Skin of body (tissue), 2 donors: ENCODE results near the gene LHPP. TPM values are rescaled to one million over a fixed set of nuclear protein-coding genes. Genes with fewer than 3 reads are reported as not detected.

Source experiments
- DNase-seq: peaks from one replicate; lab custom pipeline; 2025; lab: John Stamatoyannopoulos, UW
- total RNA-seq: library from RNA; depleted of rRNA; stranded (reverse); fragments of >200 nt; gene quantifications from one replicate; pipeline ENCODE4 v1.2.3, GENCODE V29; 2014

LHPP gene
- total RNA-seq, 1 donor from 2014 or later: 7.7 TPM

GRCh38 chr10:124592101-124592500 is 130.5 kb downstream of the LHPP start:
- no peak for DNase-seq

DNA sequence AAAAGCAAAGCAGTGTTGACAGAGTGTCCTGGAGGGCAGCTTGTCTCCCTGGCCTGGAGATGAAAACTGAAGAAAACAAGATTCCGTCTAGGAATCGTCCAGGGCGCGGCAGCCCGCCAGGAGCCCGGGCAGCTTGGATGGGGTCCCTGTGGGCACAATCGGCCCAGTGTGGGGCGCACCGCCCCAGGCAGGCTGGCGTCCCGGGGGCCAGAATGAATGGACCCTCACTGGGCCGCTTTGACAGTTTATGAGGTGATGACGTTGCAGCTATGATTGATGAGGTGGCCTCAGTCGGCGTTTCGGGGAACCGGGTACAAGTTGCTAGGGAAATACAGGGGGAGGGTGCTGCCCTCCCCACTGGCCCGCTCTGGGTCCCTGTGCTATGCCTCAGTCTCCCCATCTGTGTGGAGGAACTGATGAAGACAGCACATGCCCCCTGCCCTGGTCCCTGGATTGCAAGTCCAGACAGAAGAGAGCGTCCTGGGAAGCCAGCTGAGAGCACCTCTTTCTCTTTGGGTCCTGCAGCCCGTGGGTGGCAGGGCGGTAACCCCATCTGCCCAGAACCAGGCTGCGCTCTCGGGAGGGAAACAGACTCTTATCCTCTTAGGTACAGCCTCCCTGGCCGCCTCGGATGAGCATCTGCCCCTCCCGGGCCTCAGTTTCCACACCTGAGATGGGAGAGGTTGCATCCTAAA is 131.3 kb downstream of the LHPP start:
- DNase-seq: no peak

- no peak for DNase-seq
These were observed 131.9 kb downstream of the LHPP start for GRCh38 chr10:124593431-124593985.

GRCh38 chr10:124594240-124594639 is 132.6 kb downstream of the LHPP start:
- DNase-seq: no peak

DNA sequence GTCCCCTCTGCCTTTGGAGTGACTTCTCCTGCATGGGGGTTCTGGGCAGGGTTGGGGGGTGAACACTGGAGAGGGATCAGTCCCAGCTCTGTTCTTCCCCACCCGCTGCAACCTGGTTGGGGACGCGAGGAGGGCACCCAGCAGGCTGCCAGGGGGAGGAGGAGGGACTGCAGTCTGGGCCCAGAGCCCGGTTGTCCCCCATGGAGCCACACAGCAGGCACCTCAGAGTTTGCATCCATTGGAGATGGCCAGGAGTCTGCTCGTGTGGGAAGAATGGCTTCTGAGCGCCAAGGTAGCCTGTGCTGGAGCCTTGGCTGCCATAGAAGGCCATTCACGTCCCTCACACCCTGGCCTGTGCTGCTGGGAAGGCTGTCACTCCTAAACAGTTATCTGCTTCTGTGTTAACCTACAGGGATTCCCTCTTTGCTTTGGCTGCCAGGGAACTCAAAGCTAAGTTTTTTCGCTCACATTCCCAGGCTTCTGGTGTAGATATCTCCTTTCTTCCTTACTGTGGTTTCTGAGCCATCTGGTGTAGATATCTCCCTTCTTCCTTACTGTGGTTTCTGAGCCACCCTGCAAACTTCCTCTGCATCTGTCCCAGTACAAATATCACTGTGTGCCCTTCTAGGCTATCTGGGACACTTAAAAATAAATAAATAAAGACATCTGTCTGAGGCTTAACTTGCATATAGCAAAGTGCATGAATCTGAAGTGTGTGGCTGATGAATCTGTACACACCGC is 133.7 kb downstream of the LHPP start:
- DNase-seq: no peak

DNA sequence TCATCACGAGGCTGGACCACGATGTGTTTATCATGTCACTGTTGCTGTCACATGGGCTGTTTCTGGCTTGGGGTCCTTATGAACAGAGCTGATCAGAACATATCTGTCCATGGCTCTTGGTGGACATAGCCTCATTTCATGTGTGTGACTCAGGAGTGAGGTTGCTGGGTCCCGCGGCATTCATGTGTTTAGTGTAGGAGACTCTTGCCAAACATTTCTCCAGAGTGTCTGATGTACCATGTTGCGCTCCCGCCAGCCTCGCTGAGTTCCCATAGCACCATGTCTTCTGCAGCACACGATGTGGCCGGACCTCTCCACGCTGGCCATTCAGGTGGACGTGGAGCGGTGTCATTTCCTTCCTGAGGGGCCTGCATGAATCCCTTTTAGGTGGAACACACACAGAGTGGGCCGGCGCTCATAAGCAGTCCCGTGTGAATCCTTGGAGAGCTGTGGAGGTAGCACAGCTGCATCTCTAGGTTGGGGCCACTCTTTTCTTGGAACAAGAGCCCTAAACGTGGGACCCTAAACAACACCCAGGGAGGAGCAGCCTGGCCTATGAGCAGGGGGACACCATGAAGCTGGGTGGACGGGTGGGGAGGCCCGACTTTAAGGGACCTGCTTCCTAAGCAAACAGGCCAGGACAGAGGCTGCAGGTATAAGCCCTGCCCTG is 134.6 kb downstream of the LHPP start:
- no peak for DNase-seq

DNA sequence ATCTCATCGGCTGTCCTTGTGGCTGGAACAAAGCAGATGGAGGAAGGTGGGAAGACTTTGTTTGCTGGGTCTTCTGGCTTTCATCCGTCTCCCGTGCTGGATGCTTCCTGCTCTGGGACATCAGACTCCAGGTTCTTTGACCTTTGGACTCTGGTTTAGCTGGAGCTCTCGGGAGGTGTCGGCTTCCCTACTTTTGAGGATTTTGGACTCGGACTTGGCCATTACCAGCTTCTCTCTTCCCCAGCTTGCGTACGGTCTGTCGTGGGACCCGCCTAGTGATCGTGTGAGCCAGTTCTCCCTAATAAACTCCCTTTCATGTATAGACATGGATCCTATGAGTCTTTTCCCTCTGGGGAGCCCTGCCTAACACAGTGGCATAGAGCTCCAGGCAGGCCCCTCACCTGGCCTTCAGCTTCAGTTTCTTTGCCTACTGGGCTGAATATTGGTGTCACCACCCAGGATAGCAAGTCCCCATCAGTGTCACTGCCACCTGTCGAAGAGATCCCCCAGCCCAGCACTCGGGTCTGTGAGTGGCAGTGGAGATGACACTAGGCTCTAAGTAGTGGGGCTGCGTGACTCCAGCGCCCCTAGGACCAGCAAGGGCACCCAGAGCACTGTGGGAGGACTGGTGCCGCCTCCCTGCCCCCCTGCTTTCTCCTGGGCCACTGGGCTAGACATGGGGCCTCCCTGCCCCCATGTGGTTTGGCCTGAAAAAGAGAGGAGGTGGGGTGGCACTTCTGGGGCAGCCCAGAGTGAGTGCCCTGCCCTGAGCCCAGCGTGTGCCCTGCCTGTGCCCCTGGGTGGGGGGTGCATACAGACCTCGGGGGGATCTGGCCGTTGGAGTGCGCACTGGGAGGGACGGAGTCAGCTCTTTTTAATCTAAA is 135.6 kb downstream of the LHPP start:
- DNase-seq: no peak

- DNase-seq: no peak
These were observed 136.2 kb downstream of the LHPP start for GRCh38 chr10:124597846-124598165.

- DNase-seq: no peak
These were observed 136.6 kb downstream of the LHPP start for GRCh38 chr10:124598196-124598595.

- DNase-seq: no peak
These were observed 137.4 kb downstream of the LHPP start for GRCh38 chr10:124598773-124599587.

GRCh38 chr10:124599588-124600050 is 138.0 kb downstream of the LHPP start:
- no peak for DNase-seq

DNA sequence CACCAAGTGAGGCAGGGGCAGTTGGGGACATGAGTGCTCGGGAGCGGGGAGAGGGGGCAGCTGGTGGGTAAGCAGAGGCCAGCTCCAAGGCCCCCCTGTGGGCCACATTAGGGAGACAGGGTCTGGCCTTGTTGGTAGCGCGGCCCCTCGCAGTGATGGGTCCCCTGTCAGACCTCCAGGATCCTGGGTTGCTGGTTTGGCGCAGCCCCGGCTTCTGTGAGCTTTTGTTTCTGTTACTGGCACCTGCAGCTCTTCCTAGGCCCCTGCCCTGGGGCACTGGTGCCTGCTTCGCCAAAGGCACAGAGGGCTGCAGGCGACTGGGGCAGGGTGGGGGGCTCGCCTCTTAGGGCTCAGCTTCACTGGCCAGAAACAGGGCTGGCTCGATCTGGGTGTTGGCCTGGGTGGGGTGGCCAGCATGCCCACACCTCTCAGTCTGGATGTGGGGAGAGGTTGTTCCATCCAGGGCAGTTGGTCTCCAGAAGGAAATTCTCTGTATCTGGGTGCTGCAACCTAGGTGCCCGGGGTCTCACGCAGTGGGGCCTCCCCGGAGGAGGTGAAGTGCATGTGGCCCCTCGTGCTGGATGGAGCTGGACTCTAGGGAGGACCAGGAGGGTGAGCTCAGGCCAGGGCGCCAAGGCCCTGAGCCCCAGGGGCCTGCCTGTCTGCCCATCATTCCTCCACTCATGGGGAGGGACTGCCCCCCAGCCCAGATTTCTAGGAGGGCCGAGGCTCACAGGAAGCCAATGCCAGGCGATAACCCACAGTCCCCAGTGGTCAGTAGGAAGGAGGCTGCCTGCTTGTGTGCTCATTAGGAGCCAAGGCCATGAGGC is 138.6 kb downstream of the LHPP start:
- DNase-seq: no peak

- DNase-seq: no peak
These were observed 139.4 kb downstream of the LHPP start for GRCh38 chr10:124601016-124601415.

- no peak for DNase-seq
These were observed 140.0 kb downstream of the LHPP start for GRCh38 chr10:124601431-124602120.

GRCh38 chr10:124602121-124602561 is 140.5 kb downstream of the LHPP start:
- no peak for DNase-seq

- no peak for DNase-seq
These were observed 141.2 kb downstream of the LHPP start for GRCh38 chr10:124602646-124603365.

DNA sequence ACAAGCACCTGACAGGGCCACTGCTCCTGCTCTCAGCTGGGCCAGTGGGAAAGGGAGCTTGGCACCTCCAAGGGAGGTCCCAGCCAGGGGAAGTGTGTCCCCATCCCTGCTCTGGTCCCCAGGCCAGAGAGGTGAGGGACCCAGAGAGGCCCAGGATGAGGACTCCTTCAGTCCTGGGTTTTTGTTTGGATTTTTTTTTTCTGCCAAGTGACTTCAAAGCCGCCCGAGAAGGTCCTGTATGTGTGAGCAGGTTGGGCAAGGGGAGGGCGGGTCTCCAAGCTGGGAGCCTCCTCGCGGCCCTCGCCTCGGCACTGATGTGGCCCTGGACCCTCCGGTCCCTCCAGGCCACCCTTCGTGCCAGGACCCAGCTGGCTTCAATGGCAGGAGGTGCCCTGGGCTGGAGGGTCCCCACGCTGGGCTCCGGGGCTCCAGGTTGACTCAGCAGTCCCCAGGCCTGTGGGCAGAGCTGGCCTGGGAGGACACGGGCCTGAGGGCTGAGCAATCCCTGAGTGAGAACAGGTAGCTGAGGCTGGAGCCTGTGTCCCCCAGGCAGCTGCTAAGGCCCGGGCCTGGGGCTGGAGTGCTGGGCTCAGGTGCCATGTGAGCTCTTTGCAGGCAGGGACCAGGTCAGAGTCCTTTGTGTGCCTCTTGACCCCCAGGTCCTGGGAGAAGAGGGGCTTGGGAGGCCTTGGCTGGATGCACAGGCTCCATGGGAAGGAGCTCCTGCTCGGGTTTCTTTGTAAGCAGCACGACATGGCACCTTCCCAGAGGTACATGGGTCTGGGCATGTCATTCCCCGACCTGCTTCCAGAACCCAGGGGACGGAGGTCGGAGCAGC is 142.0 kb downstream of the LHPP start:
- no peak for DNase-seq
